ENCODE measurements around the gene SEC62.

GRCh38 chr3:169966428-169966950, at the start of gene SEC62:
- no peak for TF ChIP-seq EZH2 (IDR thresholded peaks at IDR 0.05)
- TF ChIP-seq POLR2AphosphoS5 (IDR thresholded peaks at IDR 0.05; ENCODE audit: borderline replicate concordance, low read depth, low read length): peak; percentile 98
- TF ChIP-seq FOXP2 (optimal IDR thresholded peaks at IDR 0.05; ENCODE audit: control extremely low read depth, extremely low read length, insufficient read depth): no peak
